Measurements from ENCODE around the gene PODXL.

GRCh38 chr7:131586759-131587158 lies 30.3 kb upstream of the PODXL start:
- TF ChIP-seq POLR2A (IDR thresholded peaks at IDR 0.05) (no peak), CTCF (IDR thresholded peaks at IDR 0.05) (no peak)

Measured in heart left ventricle (tissue), 13 donors.